ENCODE data around the gene RHOF. TPM values are rescaled to one million over a fixed set of nuclear protein-coding genes. Genes with fewer than 3 reads are reported as not detected.
A peak's percentile ranks its signal among the peaks of the same experiment; 100 is the strongest.

The RHOF gene
- total RNA-seq, 1 donor from 2014 or later = 9.6 TPM

DNA sequence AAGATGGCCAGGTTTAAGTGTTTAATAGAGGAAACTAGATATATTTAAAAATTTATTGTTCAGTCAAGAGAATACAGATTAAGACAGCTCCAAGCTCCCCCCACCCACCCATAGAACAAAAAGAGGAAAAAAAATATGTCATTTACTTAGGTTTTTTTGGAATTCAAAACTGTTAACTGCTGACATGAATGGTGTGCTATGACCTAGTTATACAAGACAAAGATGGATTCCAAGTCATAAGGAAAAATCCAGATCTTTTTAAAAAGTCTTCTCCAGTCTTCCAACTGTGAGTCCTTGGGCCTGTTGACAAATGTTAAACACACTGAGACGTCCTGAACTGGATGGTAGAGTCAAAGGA is 9.0 kb upstream of the RHOF start:
- peaks cover 43% of the 10 kb centered on the region for H3K4me1 Mint-ChIP-seq (ENCODE audit: low read depth)
- H3K4me3 Mint-ChIP-seq (ENCODE audit: unreplicated experiment) = peak overlapping the region; percentile 78
- no peaks in the 10 kb centered on the region for H3K9me3 Mint-ChIP-seq (ENCODE audit: low read depth)
- H3K36me3 Mint-ChIP-seq (ENCODE audit: low read depth) = peaks cover 6% of the 10 kb centered on the region
- H3K27me3 Mint-ChIP-seq (ENCODE audit: low read depth) = no peaks in the 10 kb centered on the region
- DNase-seq (ENCODE audit: low spot score) = no peak
- peak overlapping the region; percentile 100 for H3K27ac Mint-ChIP-seq (ENCODE audit: unreplicated experiment)
- TF ChIP-seq, protein P1, sequence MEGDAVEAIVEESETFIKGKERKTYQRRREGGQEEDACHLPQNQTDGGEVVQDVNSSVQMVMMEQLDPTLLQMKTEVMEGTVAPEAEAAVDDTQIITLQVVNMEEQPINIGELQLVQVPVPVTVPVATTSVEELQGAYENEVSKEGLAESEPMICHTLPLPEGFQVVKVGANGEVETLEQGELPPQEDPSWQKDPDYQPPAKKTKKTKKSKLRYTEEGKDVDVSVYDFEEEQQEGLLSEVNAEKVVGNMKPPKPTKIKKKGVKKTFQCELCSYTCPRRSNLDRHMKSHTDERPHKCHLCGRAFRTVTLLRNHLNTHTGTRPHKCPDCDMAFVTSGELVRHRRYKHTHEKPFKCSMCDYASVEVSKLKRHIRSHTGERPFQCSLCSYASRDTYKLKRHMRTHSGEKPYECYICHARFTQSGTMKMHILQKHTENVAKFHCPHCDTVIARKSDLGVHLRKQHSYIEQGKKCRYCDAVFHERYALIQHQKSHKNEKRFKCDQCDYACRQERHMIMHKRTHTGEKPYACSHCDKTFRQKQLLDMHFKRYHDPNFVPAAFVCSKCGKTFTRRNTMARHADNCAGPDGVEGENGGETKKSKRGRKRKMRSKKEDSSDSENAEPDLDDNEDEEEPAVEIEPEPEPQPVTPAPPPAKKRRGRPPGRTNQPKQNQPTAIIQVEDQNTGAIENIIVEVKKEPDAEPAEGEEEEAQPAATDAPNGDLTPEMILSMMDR (IDR thresholded peaks at IDR 0.05) = no peak

DNA sequence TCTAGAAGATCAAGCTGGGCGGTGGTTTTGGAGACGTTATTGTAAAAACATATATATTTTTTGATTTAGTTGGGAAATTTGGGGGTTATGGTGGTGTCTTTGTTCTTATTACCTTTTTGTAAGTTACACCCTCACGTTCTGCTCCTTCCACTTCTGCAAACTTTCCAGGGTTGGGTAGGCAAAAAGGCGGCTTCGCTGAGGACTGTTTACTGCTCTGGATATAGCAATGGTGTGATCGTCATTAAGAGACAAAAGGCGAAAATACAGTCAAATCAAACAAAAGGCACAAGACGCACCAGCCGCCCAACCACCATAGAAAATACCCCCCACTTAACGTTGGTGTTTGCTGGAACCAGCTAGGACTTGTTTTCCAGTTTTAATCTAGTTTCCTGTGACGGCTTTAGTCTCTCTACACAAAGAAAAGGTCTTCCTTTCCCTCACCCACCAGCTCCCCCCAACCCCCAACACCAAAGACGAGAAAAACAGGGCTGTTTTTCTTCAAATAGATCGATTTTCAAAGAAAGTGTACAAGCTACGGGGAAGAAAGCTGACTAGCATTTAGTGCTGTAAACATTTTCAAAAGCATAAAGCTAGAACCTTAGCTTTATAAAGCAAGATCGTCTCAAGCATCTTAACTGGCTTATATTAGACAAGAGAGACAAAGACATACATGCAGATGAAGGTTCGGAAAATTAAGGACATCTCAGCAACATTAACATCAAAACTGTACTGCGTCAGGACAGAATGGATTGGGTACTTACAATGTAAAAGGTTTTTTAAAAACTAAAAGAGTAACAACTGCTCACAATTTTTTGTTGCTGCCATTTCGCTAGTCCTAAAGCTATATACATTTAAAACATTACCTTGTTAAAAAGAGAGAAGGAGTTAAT is 8.4 kb upstream of the RHOF start:
- Mint-ChIP-seq H3K36me3 (ENCODE audit: low read depth) (peaks cover 4% of the 10 kb centered on the region), H3K4me3 (ENCODE audit: unreplicated experiment) (peak overlapping the region; percentile 78), H3K4me1 (ENCODE audit: low read depth) (peaks cover 48% of the 10 kb centered on the region), H3K27me3 (ENCODE audit: low read depth) (no peaks in the 10 kb centered on the region), H3K27ac (ENCODE audit: unreplicated experiment) (peak overlapping the region; percentile 100), H3K9me3 (ENCODE audit: low read depth) (no peaks in the 10 kb centered on the region)
- TF ChIP-seq, protein P1 (IDR thresholded peaks at IDR 0.05) = no peak
- no peak for DNase-seq (ENCODE audit: low spot score)

DNA sequence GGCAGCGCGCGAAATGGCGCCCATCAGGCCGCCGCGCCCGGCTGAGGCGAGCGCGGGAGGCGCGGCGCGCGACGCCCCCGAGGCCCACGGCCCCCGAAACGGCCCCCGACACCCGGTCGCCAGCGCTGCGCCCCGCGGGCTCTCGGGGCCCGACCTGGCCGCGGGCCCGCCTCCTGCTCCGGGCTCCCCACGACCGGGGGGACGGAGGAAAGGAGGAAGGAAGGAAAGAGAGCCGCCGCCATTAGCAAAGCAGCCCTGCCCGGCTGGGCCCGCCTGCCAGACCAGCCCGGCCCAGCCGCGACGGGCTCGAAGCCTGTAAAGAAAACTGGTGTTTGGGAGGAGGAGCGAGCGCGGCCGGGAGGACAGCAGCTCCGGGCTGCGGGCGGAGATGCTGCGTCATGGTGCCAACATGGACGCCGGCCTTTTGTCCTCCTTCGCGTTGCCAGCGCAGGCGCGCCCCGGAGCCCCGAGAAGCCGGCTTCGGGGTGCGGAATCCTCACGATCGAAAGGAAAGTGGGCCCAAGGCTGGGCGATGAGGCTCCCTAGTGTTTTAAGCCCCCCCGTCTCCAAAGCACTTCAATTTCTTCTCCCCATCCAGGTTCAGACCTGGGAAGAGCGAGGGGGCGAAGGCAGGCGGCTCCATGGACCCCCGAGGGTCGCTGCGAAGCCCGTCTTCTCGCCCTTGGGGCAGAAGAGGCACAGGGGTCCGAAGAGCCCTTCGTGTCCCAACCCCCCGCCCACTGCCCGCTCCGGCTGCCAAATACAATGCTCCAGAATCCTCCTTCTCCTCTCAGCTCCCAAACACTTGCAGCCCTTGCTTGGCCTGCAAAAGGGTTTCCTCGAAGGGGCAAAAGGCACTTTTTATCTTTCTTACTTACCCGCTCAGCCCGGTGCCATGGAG is 7.5 kb upstream of the RHOF start:
- H3K9me3 Mint-ChIP-seq (ENCODE audit: low read depth) = no peaks in the 10 kb centered on the region
- peaks cover 4% of the 10 kb centered on the region for H3K36me3 Mint-ChIP-seq (ENCODE audit: low read depth)
- TF ChIP-seq, protein P1 (IDR thresholded peaks at IDR 0.05) = no peak
- peak overlapping the region; percentile 100 for H3K27ac Mint-ChIP-seq (ENCODE audit: unreplicated experiment)
- DNase-seq (ENCODE audit: low spot score) = no peak
- H3K4me1 Mint-ChIP-seq (ENCODE audit: low read depth) = peaks cover 48% of the 10 kb centered on the region
- peak overlapping the region; percentile 78 for H3K4me3 Mint-ChIP-seq (ENCODE audit: unreplicated experiment)
- H3K27me3 Mint-ChIP-seq (ENCODE audit: low read depth) = no peaks in the 10 kb centered on the region

DNA sequence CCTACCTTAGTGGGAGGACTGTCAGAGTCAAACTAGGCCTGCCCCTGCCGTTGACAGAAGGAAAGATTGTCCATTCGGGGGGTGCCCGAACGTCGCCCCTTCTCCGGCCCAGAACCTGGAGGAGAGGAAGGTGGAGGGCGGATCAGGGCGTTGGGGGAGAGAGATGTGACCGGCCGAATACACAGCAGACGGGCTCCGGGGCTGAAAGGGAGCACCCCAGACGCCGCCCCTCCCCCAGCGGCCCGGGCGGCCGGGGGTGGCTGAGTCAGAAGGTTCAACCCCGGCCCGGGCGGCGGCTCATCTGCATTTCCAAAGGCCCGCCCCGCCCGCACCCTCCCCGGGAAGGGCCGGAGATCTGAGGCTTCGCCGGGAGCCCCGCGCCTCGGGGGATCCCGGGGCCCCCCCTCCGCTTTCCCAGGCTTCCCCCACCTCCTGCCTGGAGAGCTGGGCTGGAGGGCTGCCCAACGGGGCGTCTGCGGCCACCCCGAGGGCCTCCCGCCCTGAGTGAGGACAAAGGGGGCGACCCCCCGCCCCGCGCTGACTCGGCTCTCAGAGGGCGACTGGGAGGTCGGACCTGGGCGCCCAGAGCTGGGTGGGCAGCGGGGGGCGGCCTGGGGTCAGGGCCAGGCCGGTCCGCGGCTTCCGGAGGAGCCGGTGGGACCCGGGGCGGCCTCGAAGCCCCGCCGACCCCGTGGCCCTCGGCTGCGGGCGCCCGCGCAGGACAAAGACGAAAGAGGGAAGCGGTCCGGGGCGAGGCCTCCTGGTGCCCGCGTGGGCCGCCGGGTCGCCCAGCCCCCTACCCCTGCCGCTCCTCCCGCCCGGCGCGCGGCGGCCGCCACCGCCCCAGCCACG is 6.6 kb upstream of the RHOF start:
- no peaks in the 10 kb centered on the region for H3K27me3 Mint-ChIP-seq (ENCODE audit: low read depth)
- H3K27ac Mint-ChIP-seq (ENCODE audit: unreplicated experiment) = peak overlapping the region; percentile 97
- no peaks in the 10 kb centered on the region for H3K9me3 Mint-ChIP-seq (ENCODE audit: low read depth)
- peaks cover 4% of the 10 kb centered on the region for H3K36me3 Mint-ChIP-seq (ENCODE audit: low read depth)
- H3K4me1 Mint-ChIP-seq (ENCODE audit: low read depth) = peaks cover 48% of the 10 kb centered on the region
- TF ChIP-seq, protein P1 (IDR thresholded peaks at IDR 0.05) = peak; percentile 10
- no peak for DNase-seq (ENCODE audit: low spot score)
- H3K4me3 Mint-ChIP-seq (ENCODE audit: unreplicated experiment) = peak overlapping the region; percentile 79
